Panc1 (cell line): ENCODE results near the gene SLC66A2.

Experiments used
- POLR2AphosphoS5 ChIP-seq: IDR thresholded peaks from 2 replicates; pipeline ENCODE4 v1.6.1; 2012; ENCODE audit warnings: mild to moderate bottlenecking, low read depth, low read length, moderate library complexity
- SIN3A ChIP-seq: IDR thresholded peaks from 2 replicates; pipeline ENCODE4 v1.6.1; 2012; ENCODE audit warnings: low read depth, mild to moderate bottlenecking, low read length, moderate library complexity, borderline replicate concordance; ENCODE audit not compliant: insufficient read depth
- TCF7L2 ChIP-seq: IDR thresholded peaks from 2 replicates; pipeline ENCODE4 v1.6.1; 2011; ENCODE audit warnings: mild to moderate bottlenecking, low read depth, low read length, inconsistent platforms
- TF ChIP-seq, protein P1 (sequence below): fragments of 450-650 bp; IDR thresholded peaks from 2 replicates; pipeline ENCODE4 v1.5.1; 2017; ENCODE audit warnings: mild to moderate bottlenecking
- TF ChIP-seq, protein P2 (sequence below), 2 experiments: IDR thresholded peaks; 2 replicates each; pipeline ENCODE4 v1.6.1; 2011 to 2012; ENCODE audit warnings: low read depth in 2 of 2, control low read depth in 1 of 2, low read length in 1 of 2, mild to moderate bottlenecking in 1 of 2, moderate library complexity in 1 of 2; ENCODE audit not compliant: insufficient read depth in 1 of 2

DNA sequence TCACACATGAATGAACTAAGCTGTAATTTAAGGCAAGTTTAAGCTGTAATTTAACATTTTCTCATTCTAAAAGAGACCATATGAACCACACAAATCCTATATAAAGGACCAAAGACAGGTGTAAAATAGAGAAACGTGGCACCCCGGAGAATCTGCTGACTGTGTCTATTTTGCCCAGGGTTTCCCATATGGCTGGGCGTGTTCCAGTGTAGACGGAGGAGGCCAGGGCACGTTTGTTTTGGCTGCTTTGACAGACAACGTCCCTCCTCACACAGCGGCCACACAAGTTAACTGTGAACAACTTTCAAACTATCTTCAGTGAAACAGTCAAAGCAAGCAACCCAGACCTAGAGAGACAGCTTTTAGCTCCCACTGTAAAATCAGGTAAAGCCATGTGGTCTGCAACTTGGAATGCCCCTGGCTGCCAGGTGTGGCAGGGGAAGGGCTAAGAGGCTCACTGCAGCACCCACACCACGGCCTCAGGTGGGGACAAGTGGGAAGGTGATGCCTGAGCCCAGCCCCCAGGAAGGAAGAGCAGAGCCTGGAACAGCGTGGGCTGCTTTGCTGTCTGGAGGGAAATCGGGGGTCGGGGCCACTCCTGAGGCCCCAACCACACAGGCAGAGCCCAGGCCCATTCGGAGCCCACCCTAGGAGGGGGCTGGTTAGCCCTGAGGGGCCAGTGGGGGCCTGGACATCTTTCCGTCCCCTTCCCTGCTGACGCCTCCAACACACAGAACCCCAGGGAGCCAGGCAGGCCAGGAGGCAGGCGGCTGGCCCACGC, 40.7 kb downstream of the SLC66A2 start:
- TF ChIP-seq, protein P1, sequence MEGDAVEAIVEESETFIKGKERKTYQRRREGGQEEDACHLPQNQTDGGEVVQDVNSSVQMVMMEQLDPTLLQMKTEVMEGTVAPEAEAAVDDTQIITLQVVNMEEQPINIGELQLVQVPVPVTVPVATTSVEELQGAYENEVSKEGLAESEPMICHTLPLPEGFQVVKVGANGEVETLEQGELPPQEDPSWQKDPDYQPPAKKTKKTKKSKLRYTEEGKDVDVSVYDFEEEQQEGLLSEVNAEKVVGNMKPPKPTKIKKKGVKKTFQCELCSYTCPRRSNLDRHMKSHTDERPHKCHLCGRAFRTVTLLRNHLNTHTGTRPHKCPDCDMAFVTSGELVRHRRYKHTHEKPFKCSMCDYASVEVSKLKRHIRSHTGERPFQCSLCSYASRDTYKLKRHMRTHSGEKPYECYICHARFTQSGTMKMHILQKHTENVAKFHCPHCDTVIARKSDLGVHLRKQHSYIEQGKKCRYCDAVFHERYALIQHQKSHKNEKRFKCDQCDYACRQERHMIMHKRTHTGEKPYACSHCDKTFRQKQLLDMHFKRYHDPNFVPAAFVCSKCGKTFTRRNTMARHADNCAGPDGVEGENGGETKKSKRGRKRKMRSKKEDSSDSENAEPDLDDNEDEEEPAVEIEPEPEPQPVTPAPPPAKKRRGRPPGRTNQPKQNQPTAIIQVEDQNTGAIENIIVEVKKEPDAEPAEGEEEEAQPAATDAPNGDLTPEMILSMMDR: no peak
- TF ChIP-seq POLR2AphosphoS5 (no peak), SIN3A (no peak), TCF7L2 (no peak)
- TF ChIP-seq, protein P2, sequence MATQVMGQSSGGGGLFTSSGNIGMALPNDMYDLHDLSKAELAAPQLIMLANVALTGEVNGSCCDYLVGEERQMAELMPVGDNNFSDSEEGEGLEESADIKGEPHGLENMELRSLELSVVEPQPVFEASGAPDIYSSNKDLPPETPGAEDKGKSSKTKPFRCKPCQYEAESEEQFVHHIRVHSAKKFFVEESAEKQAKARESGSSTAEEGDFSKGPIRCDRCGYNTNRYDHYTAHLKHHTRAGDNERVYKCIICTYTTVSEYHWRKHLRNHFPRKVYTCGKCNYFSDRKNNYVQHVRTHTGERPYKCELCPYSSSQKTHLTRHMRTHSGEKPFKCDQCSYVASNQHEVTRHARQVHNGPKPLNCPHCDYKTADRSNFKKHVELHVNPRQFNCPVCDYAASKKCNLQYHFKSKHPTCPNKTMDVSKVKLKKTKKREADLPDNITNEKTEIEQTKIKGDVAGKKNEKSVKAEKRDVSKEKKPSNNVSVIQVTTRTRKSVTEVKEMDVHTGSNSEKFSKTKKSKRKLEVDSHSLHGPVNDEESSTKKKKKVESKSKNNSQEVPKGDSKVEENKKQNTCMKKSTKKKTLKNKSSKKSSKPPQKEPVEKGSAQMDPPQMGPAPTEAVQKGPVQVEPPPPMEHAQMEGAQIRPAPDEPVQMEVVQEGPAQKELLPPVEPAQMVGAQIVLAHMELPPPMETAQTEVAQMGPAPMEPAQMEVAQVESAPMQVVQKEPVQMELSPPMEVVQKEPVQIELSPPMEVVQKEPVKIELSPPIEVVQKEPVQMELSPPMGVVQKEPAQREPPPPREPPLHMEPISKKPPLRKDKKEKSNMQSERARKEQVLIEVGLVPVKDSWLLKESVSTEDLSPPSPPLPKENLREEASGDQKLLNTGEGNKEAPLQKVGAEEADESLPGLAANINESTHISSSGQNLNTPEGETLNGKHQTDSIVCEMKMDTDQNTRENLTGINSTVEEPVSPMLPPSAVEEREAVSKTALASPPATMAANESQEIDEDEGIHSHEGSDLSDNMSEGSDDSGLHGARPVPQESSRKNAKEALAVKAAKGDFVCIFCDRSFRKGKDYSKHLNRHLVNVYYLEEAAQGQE (IDR thresholded peaks at IDR 0.05; ENCODE audit: insufficient read depth in 1 of 2, low read depth in 2 of 2, low read length in 1 of 2): no peak
